Hepatocyte (in vitro differentiated cells): ENCODE results near the gene HNRNPA1. TPM values are rescaled to one million over a fixed set of nuclear protein-coding genes. Genes with fewer than 3 reads are reported as not detected.

Experiments
- DNase-seq: peaks from one replicate; pipeline ENCODE4 v3.0.0-alpha.2; 2016; ENCODE audit warnings: low spot score
- H2AFZ ChIP-seq: fragments of 200-600 bp; sonication (generic); 2 replicates; pipeline ENCODE4 v1.6.0; 2016; ENCODE audit warnings: antibody characterized with exemption, mild to moderate bottlenecking
- H3K27ac ChIP-seq: fragments of 200-600 bp; sonication (generic); 2 replicates; pipeline ENCODE4 v1.5.1; 2016; ENCODE audit warnings: mild to moderate bottlenecking
- H3K27me3 ChIP-seq: fragments of 200-600 bp; sonication (generic); 2 replicates; pipeline ENCODE4 v1.6.1; 2016
- H3K36me3 ChIP-seq: fragments of 200-600 bp; sonication (generic); replicated peaks from 2 replicates; pipeline ENCODE4 v1.5.1; 2016; ENCODE audit warnings: low read depth; ENCODE audit not compliant: insufficient read depth
- H3K4me1 ChIP-seq: fragments of 200-600 bp; sonication (generic); 2 replicates; pipeline ENCODE4 v1.5.1; 2016; ENCODE audit warnings: mild to moderate bottlenecking, moderate library complexity; ENCODE audit not compliant: insufficient read depth
- H3K4me2 ChIP-seq: fragments of 200-600 bp; sonication (generic); 2 replicates; pipeline ENCODE4 v1.6.0; 2016
- H3K4me3 ChIP-seq: fragments of 200-600 bp; sonication (generic); 2 replicates; pipeline ENCODE4 v1.5.1; 2016; ENCODE audit warnings: mild to moderate bottlenecking
- H3K79me2 ChIP-seq: fragments of 200-600 bp; sonication (generic); 2 replicates; pipeline ENCODE4 v1.6.0; 2017; ENCODE audit warnings: mild to moderate bottlenecking
- H3K9me2 ChIP-seq: fragments of 200-600 bp; sonication (generic); replicated peaks from 2 replicates; pipeline ENCODE4 v1.6.0; 2017; ENCODE audit warnings: mild to moderate bottlenecking; ENCODE audit not compliant: insufficient read depth
- H3K9me3 ChIP-seq: fragments of 200-600 bp; sonication (generic); 2 replicates; pipeline ENCODE4 v1.5.1; 2016; ENCODE audit warnings: low read depth, mild to moderate bottlenecking
- H4K20me1 ChIP-seq: fragments of 200-600 bp; sonication (generic); 2 replicates; pipeline ENCODE4 v1.6.0; 2016; ENCODE audit warnings: mild to moderate bottlenecking; ENCODE audit not compliant: insufficient read depth, poor library complexity, severe bottlenecking
- EZH2 ChIP-seq: fragments of 200-600 bp; sonication (generic); IDR thresholded peaks from 2 replicates; pipeline ENCODE4 v1.6.1; 2016; ENCODE audit warnings: antibody characterized with exemption, mild to moderate bottlenecking, borderline replicate concordance
- EZH2phosphoT487 ChIP-seq: fragments of 200-600 bp; sonication (generic); IDR thresholded peaks from one replicate; pipeline ENCODE4 v1.6.1; 2018; ENCODE audit warnings: antibody characterized with exemption, mild to moderate bottlenecking, low read depth, moderate library complexity; ENCODE audit not compliant: unreplicated experiment, severe bottlenecking
- WGBS: methylation state at CpG from one replicate; pipeline ENCODE4 v1.1.6; 2016; ENCODE audit warnings: low lambda C conversion rate; ENCODE audit errors: missing lambda C conversion rate; 5-methylcytosine and 5-hydroxymethylcytosine counted together
- polyA plus RNA-seq: library from polyadenylated mRNA; unstranded; fragments of >200 nt; fragmentation: Nextera tagmentation; extraction: Ambion mirVana; gene quantifications from 2 replicates; pipeline ENCODE4 v1.2.1, GENCODE V29; 2016
- total RNA-seq: library from RNA; depleted of rRNA; stranded (reverse); fragments of >200 nt; gene quantifications from 2 replicates; pipeline ENCODE4 v1.2.3, GENCODE V29; 2014
- TF ChIP-seq, protein P1 (sequence below): fragments of 200-600 bp; sonication (generic); IDR thresholded peaks from 2 replicates; pipeline ENCODE4 v1.5.1; 2016; ENCODE audit warnings: antibody characterized with exemption, mild to moderate bottlenecking; ENCODE audit not compliant: poor library complexity

Gene HNRNPA1
- total and polyA plus RNA-seq, 2 experiments from 2014 or later, result 467 to 482 TPM

DNA sequence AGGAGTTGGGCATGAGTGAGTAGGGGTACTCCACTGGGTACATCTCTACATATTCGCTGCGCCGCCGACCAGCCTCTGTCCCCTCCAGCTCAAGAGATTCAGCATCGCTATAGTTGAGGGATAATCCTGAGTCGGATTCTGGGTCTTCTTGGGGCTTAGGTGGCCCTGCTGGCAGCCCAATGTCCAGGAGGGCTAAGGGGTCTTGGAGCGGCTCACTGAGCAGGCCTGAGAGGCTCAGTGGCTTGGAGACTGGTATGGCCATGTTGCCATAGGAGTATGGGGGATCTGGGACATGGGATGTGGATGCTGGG lies 12.4 kb downstream of the HNRNPA1 start:
- H3K4me3 ChIP-seq, result no peak overlapping the region
- no peaks in the 10 kb centered on the region for H3K9me3 ChIP-seq
- no peak overlapping the region for H3K4me2 ChIP-seq
- H3K79me2 ChIP-seq, result no peaks in the 10 kb centered on the region
- no peaks in the 10 kb centered on the region for H3K36me3 ChIP-seq
- no peak for DNase-seq
- no peaks in the 10 kb centered on the region for H3K9me2 ChIP-seq
- no peak overlapping the region for H3K27ac ChIP-seq
- H3K4me1 ChIP-seq, result no peaks in the 10 kb centered on the region
- TF ChIP-seq EZH2phosphoT487 (no peak), EZH2 (no peak)
- TF ChIP-seq, protein P1, sequence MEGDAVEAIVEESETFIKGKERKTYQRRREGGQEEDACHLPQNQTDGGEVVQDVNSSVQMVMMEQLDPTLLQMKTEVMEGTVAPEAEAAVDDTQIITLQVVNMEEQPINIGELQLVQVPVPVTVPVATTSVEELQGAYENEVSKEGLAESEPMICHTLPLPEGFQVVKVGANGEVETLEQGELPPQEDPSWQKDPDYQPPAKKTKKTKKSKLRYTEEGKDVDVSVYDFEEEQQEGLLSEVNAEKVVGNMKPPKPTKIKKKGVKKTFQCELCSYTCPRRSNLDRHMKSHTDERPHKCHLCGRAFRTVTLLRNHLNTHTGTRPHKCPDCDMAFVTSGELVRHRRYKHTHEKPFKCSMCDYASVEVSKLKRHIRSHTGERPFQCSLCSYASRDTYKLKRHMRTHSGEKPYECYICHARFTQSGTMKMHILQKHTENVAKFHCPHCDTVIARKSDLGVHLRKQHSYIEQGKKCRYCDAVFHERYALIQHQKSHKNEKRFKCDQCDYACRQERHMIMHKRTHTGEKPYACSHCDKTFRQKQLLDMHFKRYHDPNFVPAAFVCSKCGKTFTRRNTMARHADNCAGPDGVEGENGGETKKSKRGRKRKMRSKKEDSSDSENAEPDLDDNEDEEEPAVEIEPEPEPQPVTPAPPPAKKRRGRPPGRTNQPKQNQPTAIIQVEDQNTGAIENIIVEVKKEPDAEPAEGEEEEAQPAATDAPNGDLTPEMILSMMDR, result no peak
- no peaks in the 10 kb centered on the region for H3K27me3 ChIP-seq
- H4K20me1 ChIP-seq, result no peaks in the 10 kb centered on the region
- H2AFZ ChIP-seq, result no peak overlapping the region
- WGBS, result 98% methylated on average over 7 of the region's 7 CpGs

DNA sequence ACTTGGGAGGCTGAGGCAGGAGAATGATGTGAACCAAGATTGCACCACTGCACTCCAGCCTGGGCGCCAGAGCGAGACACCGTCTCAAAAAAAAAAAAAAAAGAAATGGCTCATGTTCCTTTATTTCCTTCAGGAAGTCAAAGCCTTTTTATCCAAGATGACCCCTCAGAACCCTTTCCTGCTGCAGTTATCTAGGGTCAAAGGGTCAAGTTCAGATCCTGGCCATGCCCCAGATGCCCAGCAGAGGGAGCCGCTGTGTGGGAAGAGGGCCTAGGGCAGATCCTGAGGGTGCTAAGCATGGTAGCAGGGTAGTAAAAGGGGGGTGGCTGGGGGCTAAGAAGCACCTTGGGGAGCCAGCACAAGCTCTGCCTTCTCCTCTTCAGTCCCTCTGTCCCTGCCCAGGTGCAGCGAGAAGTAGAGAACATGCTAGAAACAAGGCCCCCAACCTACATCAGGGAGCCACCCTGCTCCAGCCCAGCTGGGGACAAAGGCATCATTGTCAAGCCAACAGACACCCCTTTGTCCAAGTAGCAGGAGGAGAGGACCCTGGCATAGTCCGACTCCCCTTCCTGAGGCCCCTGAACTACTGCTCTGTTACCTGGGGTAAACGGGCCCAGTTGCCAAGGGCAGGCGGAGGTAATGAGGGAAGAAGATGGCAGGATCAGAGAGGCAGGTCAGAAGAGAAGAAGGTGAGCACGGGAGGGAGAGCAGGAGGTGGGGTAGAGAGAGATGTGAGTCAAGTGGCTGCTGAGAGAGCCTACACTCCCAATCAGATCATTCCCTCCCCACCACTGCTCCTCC lies 13.8 kb downstream of the HNRNPA1 start:
- Histone ChIP-seq H3K27ac (no peak overlapping the region), H3K4me2 (no peak overlapping the region), H3K79me2 (no peaks in the 10 kb centered on the region), H3K9me3 (no peaks in the 10 kb centered on the region), H3K27me3 (no peaks in the 10 kb centered on the region), H3K4me3 (no peak overlapping the region), H3K4me1 (no peaks in the 10 kb centered on the region), H2AFZ (no peak overlapping the region), H3K9me2 (no peaks in the 10 kb centered on the region), H4K20me1 (no peaks in the 10 kb centered on the region), H3K36me3 (no peaks in the 10 kb centered on the region)
- 74% methylated on average over 9 of the region's 9 CpGs for WGBS
- TF ChIP-seq EZH2phosphoT487 (no peak), EZH2 (no peak)
- TF ChIP-seq, protein P1, result peak; percentile 51
- DNase-seq, result peak; percentile 58

DNA sequence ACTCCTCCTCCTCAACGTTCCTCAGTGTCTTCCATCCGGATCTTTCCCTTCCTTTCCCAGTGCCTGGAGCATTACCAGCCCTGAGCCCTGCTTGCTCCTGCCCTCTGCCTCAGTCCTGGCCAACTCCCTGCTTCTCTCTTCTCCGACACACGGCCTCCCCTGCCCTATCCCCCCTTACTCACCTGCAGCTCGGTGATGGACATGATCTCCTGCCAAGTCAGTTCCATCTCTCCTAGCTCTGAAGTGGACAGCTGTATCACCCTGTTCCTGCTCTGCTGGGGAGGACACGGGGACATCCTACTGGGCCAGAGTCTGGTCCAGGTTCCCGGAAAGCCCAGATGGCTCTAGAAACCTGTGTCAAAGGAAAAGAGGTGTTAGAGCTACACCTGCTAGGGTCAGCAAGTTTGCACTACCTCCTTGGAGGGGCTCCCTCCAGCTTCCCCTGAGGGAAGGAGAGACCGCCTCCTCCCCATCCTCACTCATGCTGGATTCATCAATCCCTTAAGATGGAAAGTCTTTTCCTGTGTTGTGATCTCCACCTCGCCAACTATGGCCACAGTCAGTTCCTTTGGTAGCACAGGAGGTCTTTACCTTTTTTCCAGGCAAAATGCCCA lies 14.5 kb downstream of the HNRNPA1 start:
- TF ChIP-seq EZH2 (no peak), EZH2phosphoT487 (no peak)
- TF ChIP-seq, protein P1, result no peak
- Histone ChIP-seq H3K36me3 (no peaks in the 10 kb centered on the region), H2AFZ (no peak overlapping the region), H3K4me3 (no peak overlapping the region), H3K9me3 (no peaks in the 10 kb centered on the region), H3K4me1 (no peaks in the 10 kb centered on the region), H3K9me2 (no peaks in the 10 kb centered on the region), H3K79me2 (no peaks in the 10 kb centered on the region), H3K4me2 (no peak overlapping the region), H4K20me1 (no peaks in the 10 kb centered on the region), H3K27me3 (peaks cover 2% of the 10 kb centered on the region), H3K27ac (no peak overlapping the region)
- 82% methylated on average over 9 of the region's 9 CpGs for WGBS
- DNase-seq, result no peak
